Right lobe of liver (tissue), 4 donors: Measurements from ENCODE around the gene EIF4G1.

Source experiments
- CTCF ChIP-seq, 4 donors: fragments of 200-600 bp in 3 of 4; fragments of 450-650 bp in 1 of 4; IDR thresholded peaks; one replicate each; pipeline versions ENCODE4 v1.5.1 to v1.8.0; 2016 to 2022; ENCODE audit warnings: antibody characterized with exemption in 4 of 4, mild to moderate bottlenecking in 2 of 4
- POLR2A ChIP-seq: fragments of 450-650 bp; IDR thresholded peaks from one replicate; pipeline ENCODE4 v1.6.1; 2017; ENCODE audit warnings: antibody characterized with exemption, mild to moderate bottlenecking
- donor health status: DM: no; HTN: no; CAD: no.
- donor health status: DM: no; HTN: no; CAD: no.
- donor health status: DM: no; HTN: yes; CAD: no.

- TF ChIP-seq CTCF (IDR thresholded peaks at IDR 0.05) (no peak), POLR2A (no peak)
These were observed 68.1 kb downstream of the EIF4G1 start for GRCh38 chr3:184382326-184383032.
